Hematopoietic multipotent progenitor cell treated with erythropoietin and hydrocortisone succinate and interleukin-3 and kit ligand, for 15 days (in vitro differentiated cells): Measurements from ENCODE around the gene ANKRA2.
"Not testable (repeated sequence)": the region's sequence is repeated elsewhere in the genome, so short reads cannot be mapped to it uniquely, and the experiment has no call there.

Experiments used
- DNase-seq: peaks from one replicate; pipeline ENCODE4 v3.0.0-alpha.2; 2015; ENCODE audit warnings: low spot score

ANKRA2 gene

GRCh38 chr5:73550016-73550415 is 15.4 kb downstream of the ANKRA2 start:
- DNase-seq: no peak

GRCh38 chr5:73545403-73545779 is 20.0 kb downstream of the ANKRA2 start:
- DNase-seq: no peak

GRCh38 chr5:73544429-73545402 is 20.7 kb downstream of the ANKRA2 start:
- no peak for DNase-seq

DNA sequence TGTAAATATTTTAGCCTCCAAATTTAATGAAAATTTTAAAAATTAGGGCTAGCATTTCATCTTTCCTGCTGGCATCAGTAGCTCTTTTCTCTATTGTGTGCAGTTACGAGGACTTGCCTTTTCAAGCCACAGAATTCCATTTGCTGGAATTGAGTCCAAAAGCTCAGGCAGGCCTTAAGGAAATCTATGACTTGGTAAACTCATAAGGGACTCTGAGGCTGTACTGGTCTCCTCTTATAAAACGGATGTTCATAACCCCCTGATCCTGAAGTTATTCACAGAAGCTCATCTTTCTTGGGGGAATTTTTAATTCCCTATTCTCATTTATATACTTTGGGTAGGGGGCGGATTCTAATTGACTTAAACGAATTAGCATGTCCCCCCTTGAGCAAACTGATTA is 23.4 kb downstream of the ANKRA2 start:
- no peak for DNase-seq

DNA sequence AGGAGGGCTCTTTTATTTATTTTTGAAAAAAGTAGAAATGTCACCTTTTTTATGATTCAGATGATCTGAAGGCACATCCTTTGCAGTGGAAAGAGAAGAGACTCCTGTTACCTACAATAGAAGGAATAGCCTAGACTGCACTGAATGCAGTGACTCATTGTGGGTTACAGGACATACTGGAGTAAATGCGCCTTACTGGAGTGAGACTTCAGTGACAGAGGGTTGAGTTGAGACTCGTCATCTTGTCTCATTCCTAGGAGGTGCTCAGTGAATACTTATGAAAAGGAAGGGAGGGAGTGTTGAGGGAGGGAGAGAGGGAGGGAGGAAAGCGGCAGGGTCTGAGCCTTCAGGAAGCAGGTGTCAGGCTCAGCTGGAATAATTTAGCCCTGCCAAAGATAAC is 25.2 kb downstream of the ANKRA2 start:
- no peak for DNase-seq

DNA sequence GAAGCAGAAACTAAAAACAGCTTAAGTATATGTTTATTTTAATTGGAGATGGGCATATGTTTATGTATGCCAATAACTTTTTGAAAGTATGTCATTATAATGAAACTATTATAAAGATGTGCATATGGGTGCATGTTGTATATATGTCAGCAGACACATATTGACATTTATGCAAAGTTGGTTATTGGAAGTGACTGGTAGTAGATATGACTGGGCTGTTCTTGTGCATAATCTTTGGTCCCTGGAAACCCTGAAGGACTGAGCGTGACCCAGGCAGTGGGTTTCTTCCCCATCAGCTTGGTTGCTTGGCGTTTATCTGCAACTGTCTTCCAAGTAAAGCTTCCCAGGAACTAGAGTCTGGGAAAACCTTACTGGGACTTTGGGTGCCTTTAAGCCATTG is 25.7 kb downstream of the ANKRA2 start:
- no peak for DNase-seq

- no peak for DNase-seq
These were observed 30.5 kb downstream of the ANKRA2 start for GRCh38 chr5:73534971-73535370.

- no peak for DNase-seq
These were observed 31.3 kb downstream of the ANKRA2 start for GRCh38 chr5:73534011-73534644.

GRCh38 chr5:73532195-73532594 is 33.2 kb downstream of the ANKRA2 start:
- DNase-seq: no peak

DNA sequence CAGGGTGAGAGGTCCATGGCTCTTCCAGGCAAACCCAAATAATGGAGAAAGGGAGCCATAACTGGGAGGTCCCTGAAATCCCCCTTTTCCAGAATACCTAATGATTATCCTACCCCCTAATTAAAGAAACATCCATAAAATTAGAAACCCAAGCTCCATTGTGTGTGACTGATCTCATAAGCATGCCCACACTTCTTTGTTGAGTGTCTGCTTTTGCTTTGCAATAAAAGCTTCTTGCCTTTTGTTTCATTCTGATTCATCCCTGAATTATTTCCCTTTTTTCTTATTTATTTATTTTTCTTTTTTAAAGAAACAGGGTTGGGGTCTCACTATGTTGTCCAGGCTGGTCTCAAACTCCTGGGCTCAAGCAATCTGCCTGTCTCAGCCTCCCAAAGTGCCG is 34.1 kb downstream of the ANKRA2 start:
- no peak for DNase-seq

GRCh38 chr5:73529081-73529480 is 36.4 kb downstream of the ANKRA2 start:
- no peak for DNase-seq

DNA sequence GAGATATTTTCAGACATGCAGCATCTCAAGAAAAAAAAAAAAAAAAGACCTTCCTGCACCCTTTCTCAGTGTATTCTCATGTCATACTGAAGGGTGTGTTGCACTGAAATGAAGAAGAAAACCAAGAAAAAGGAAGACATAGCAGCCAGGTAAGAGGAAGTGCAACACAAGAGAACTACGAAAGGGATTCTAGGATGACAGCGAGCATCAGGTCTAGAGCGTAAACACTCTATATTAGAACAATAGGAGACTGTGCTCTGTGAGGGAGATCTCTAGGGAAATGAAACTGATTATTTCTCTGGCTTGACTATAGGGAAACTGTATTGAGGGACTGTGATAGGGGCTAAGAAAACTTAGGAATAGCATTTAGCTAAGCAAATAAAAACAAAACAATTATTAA is 37.2 kb downstream of the ANKRA2 start:
- DNase-seq: no peak

GRCh38 chr5:73525606-73526203 is 39.7 kb downstream of the ANKRA2 start:
- DNase-seq: no peak

GRCh38 chr5:73523861-73524260 is 41.6 kb downstream of the ANKRA2 start:
- no peak for DNase-seq

DNA sequence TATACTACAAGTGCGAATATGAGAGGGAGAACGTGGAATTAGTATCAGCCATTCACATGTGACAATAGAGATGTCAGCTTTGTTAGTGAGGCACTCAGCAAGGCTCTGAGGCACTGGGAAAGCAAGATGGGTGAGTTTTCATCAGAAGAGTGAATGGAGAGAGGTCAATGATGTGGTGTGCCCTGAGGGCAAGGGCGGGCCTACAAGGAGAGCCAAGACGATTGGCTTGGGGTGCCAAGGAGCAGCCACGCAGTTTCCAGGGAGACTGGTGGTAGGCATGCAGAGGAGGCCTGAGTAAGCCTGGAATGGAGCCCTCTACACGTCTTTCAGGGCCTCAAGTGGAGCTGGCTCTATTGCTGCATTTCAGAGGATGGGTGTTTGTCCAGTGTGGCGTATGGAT is 42.5 kb downstream of the ANKRA2 start:
- DNase-seq: no peak

GRCh38 chr5:73519531-73520283 is 45.7 kb downstream of the ANKRA2 start:
- DNase-seq: peak; percentile 75

- DNase-seq: no peak
These were observed 50.2 kb downstream of the ANKRA2 start for GRCh38 chr5:73515232-73515631.

DNA sequence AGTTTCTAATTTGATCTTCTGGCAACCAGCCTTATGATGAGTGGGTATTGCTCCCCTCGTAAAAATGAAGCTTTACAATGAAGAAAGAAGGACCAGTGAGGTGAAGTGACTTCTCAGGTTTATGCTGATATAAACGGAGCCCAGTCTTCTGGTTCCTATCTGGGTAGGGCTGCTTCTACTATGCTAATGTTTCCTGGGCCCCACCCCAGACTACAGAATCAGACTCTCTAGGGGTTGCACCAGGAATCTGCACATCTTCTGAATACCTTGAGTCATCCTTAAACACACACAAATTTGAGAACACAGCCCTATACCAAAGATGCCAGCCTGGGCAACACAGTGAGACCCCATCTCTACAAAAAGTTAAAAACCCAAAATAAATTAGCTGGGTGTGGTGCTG is 51.0 kb downstream of the ANKRA2 start:
- no peak for DNase-seq

- no peak for DNase-seq
These were observed 51.4 kb downstream of the ANKRA2 start for GRCh38 chr5:73513996-73514395.

DNA sequence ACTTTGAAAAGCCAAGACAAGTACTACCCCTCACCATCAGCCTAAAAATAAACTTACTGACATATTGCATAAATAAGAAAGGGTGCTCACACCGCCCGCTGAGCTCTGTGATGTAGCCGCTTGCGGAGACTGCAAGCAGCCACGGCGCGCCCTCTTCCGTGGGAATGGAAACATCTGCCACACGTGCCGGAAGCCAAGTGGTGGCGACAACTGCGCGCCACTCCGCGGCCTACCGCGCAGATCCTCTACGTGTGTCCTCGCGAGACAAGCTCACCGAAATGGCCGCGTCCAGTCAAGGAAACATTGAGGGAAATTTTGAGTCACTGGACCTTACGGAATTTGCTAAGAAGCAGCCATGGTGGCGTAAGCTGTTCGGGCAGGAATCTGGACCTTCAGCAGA is 56.9 kb downstream of the ANKRA2 start:
- DNase-seq: not testable (repeated sequence)

GRCh38 chr5:73507062-73507461 is 58.4 kb downstream of the ANKRA2 start:
- no peak for DNase-seq

- DNase-seq: no peak
These were observed 58.9 kb downstream of the ANKRA2 start for GRCh38 chr5:73506459-73506955.
